Inferior parietal cortex (tissue), 1 donor: Measurements from ENCODE around the gene NDUFA8.
"Not testable (repeated sequence)": the region's sequence is repeated elsewhere in the genome, so short reads cannot be mapped to it uniquely, and the experiment has no call there.

Experiments
- DNase-seq: peaks from one replicate; pipeline ENCODE4 v3.0.0-alpha.2; 2016; ENCODE audit errors: extremely low spot score

Gene NDUFA8

DNA sequence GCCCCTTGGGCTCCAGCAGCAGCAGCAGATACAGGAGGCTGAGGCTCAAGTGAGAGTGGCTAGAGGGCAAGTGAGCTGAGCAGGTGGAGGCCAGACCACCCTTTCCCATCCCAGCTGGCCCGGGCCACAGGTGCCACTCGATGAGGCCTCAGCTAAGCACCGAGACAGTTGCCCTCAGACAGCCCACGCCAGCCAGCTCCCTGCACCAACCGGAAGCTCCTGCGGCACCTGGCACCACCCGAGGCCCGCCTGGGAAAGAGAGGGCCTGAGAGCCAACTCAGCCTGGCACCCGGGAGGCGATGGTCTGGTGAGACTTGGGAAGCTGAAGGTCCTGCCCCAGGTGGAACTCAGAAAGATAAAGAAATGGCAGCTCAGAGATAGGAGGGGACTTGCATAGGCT, 38.2 kb downstream of the NDUFA8 start:
- DNase-seq = no peak

DNA sequence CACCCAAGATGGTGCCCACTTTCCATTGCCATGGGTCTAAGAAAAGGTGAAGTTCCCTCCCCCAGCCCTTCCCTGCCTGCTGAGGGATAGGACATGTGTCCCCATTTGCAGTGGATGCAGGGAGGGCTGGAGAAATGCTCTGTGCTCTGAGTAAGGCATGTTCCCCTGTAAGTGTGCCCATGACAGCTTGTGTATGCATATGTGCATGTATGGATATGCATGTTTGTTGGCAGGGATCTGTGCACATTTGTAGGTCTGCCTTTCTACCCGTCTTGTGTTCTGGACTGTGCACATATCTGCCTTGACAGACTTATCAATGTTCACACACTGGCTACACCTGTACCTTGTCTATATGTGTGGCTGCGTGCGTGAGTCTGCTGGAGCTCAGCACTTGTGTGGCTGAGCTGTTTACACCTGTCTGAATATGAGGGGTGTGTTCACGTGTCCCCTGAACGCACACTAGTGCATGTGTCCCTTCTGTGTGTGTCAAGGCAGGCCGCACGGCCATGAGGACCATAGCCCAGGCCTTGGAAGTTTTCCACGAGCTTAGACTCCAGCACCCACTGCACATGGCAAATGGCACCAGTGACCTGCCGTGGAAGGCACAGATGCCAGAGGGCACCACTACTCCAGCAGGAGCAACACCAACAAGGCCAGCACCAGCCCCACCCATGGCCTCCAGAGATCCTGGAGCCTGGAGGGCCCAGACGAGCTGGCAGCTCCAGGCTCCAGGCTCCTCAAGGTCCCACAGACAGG, 39.1 kb downstream of the NDUFA8 start:
- DNase-seq = no peak

DNA sequence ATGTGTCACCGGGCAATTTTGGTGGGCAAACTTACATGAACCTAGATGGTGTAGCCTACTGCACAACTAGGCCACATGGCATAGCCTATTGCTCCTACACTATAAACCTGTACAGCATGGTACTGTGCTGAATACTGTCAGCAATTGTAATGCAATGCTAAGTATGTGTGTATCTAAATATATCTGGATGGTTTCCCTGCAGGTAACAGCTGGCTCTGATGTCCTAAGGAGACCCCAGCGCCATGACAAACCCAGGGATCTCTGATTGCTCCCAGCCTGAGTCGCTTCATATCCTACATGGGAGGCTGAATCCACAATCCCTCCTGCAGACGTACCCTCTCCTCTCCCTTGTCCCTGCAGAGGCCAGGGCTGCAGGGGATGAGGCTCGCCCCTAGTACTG, 39.9 kb downstream of the NDUFA8 start:
- DNase-seq = no peak

DNA sequence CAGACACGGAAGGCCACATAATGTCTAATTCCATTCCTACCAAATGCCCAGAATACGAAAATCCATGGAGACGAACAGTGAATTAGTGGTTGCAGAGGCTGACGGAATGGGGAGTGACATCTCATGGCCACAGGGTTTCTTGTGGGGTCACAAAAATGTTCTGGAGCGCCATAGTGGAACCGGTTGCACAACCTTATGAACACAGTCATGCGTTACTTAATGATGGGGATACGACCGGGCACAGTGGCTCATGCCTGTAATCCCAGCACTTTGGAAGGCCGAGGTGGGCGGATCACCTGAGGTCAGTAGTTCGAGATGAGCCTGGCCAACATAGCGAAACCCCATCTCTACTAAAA, 40.4 kb downstream of the NDUFA8 start:
- no peak for DNase-seq

DNA sequence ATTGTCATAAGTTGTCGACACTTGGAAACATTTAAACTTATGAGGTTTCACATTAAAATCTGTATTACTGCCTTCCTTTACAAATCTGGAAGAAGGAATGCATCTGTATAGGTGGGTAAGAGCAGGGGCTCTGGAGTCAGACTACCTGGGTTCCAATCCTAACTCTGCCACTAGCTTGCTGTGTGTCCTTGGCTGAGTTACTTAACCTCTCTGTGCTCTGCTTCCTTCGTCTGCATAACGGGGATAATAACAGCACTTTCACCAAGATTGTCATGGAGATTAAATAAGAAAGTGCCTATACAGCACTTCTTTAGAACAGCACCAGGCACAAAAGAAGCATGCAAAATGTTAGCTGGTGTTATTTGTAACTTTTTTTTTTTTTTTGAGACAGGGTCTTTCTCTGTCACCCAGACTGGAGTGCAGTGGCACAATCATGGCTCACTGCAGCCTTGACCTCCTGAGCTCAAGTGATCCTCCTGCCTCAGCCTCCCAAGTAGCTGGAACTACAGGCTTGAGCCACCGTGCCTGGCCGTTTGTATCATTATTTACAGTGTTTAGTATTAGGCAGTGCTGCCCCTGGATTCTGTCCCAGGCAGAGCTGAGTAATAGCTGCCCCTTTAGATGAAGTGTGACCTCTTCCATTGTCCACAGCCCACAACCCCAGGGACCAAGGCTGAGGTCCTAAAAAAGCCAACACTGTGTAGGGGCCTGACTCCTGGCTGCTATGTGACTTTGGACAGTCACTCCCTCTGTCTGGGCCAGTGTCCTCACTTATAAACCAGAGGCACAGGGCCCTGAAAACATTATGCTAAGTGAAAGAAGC, 41.0 kb downstream of the NDUFA8 start:
- no peak for DNase-seq

DNA sequence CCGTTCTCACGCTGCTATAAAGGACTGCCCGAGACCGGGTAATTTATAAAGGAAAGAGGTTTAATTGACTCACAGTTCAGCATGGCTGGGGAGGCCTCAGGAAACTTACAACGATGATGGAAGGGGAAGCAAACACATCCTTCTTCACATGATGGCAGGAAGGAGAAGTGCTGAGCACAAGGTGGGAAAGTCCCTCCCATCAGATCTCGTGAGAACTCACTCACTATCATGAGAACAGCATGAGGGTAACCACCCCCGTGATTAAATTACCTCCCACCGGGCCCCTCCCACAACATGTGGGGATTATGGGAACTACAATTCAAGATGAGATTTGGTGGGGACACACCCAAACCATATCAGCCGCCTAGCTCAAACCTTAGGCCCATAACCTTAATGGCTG, 42.3 kb downstream of the NDUFA8 start:
- DNase-seq = not testable (repeated sequence)

DNA sequence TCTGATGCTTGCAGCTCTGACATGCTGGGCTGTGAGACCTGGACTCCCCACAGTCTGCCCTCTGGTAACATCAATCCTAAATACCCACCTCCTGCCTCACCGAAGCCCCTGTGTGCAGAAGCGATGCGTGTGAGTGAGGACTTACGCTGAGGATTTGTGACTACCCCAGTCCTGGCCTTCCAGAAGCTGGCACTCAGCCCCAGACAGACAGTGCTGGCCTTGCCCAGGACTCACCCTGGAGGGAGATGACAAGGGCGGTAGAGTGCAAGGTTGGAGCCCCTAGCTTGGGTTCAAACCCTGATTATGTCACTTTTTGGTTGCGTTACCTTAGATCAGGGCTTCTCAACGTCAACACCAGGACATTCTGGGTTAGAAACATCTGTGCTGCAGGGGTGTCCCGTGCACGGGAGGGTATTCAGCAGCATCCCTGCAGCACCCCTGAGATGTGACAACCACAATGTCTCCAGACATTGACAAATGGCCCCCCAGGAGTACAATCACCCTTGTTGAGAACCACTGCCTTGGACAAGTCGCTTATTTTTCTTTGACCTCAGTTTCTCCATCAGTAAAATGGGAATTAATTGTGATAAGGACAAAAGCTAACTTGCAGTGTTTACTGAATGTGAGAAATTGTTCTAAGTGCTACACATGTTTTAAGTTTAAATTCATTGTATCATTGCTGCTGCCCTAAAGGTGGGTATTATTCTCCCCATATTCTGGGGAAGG, 43.0 kb downstream of the NDUFA8 start:
- no peak for DNase-seq

DNA sequence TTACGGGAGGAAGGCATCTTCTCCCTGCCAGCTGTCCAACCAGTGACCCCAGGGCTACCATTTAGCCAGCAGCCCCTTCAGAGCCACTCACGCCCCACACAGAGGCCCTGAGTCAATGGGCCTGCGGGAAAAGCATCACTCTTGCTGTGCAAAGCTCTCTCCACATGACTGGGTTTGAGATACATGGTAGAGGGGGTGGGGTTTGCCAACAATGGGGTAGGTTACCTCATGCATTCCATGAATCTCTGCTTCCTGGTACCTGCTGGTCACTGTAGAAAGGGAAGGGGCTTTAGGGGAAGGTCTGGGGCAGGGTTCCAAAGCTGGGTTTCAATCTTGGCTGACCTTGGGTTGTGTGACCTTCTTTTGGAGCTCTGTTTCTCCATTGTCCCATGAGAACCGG, 43.5 kb downstream of the NDUFA8 start:
- DNase-seq = no peak

DNA sequence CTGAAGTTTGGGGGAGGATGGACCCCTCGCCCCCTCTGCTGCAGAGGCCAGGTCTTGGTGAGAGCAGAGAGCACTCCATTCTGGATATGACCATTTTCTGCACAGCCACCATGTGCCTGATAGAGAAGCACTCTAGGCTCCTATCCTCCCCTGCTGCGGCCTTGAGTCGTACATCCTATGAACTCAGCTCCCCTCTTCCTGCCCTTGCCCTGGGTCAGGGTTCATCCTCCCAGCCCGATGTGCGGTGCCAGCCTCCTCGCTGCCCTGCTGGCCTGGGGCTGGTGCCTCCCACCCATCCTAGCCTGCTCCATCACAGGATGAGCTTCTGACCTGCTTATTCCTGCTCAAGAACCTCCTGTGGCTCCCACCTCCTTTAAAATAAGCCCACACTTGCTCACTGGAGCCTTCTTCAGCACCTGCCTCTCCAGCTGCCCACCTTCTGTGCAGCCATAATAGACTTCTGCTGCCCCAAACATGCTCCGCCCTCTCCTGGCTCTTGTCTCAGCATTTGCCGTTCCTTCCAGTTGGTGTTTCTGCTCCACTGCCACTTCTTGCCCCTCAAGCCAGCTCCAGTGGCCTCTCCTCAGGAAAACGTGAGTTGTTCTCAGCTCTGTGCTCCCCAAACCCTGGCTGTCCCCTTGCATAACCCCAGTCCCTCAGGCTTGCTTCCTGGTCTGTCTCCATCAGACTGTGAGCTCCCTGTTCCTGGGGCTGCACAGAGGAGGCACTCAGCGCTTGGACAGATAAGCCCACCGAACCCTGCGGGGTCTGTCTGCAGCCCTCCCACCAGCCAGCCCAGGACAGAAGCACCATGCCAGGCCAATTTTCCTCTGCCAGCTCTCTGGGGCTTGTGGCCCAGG, 44.2 kb downstream of the NDUFA8 start:
- no peak for DNase-seq

DNA sequence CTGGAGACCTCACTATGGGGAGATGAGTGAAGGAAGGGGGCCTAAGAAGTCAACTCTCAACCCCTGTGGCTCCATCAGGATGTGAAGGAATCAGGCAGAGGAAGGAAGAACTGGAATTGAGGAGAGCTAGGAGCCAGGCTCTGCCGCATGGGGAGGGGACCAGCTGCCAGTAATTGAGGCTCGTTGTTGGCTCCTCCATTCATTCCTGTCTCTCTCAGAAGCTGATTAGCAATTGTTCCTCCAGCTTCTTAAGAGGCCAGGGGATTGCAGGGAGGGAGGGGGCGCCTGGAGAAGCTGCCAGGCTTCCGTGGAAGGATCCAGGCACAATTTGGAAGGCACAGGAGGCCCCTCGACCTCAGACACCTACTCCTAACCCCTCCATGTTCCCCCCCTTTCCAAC, 46.0 kb downstream of the NDUFA8 start:
- no peak for DNase-seq

DNA sequence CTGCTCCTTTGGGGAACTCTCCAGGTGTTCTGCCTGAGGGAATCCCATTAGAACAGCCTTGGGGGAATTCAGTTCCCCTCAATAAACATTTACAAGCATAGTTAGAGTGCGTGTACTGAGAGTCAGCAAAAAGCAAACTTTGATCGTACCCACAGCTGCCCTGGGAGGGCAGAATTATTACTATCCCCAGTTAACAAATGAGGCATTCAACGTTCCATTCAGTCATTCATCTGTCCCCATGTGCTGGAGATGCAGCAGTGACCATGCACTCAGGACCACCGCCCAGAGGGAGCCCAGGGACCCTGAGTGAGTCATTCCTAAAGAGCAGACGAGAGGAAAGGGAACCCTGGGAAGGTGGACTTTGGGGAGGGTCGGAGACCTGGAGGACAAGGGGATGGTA, 47.3 kb downstream of the NDUFA8 start:
- DNase-seq = no peak

DNA sequence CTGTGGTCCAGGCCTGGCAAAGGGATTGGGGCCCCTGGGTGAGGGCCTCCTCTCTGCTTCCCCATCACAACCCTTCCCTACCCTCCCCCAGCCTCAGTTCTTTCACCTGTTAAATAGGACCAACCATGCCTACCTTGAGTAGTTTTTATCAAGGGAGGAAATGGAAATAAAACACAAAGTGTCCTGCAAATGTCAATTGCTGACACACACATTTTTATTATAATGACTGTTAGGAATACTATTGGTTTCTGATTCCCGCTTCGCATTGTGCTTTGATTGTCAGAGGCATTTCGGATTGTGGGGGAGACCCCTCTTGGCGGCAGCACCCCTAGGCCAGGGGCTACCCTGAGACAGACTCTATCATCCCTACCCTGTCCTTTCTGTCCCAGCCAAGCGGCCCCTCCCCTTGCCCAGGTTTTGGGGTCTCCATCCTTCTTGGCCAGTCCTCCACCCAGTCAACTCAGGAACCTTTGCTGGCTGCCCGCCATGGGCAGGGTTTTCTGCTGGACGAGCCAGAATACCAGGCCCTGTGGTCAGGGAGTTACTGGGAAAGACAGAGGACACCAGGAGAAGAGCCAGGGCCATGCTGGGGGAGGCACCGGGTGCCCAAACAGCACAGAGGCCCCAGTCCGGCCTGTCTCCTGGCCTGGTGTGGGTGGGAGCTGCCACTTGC, 48.0 kb downstream of the NDUFA8 start:
- no peak for DNase-seq

DNA sequence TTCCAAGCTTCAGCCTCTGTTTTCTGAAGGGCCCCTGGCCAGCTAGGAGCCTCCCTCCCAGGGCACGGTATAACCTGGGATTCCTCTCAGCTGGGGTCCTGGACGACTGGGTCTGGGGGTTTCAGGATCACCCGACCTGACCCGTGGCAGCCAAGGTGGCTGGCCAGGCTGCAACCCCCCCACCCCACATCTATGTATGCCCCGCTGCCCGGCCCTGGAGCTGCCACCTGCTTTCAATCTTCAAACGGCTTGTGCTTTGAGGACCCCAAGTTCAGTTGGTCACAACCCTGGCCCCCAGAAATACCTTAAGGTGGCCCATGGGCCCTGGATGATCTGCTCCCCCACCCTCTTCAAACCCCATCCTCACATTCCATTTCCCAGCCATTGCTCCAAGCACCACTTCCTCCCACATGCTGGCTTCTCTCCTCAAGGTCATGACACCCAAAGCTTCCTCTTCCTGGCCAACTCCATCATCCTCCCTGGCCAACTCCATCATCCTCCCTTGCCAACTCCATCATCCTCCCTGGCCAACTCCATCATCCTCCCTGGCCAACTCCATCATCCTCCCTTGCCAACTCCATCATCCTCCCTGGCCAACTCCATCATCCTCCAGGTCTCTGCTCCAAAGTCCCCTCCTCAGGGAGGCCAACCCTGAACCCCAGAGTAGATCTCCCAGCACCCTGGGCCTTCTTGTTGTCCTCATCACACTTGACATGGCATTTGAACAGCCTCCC, 49.3 kb downstream of the NDUFA8 start:
- DNase-seq = no peak

DNA sequence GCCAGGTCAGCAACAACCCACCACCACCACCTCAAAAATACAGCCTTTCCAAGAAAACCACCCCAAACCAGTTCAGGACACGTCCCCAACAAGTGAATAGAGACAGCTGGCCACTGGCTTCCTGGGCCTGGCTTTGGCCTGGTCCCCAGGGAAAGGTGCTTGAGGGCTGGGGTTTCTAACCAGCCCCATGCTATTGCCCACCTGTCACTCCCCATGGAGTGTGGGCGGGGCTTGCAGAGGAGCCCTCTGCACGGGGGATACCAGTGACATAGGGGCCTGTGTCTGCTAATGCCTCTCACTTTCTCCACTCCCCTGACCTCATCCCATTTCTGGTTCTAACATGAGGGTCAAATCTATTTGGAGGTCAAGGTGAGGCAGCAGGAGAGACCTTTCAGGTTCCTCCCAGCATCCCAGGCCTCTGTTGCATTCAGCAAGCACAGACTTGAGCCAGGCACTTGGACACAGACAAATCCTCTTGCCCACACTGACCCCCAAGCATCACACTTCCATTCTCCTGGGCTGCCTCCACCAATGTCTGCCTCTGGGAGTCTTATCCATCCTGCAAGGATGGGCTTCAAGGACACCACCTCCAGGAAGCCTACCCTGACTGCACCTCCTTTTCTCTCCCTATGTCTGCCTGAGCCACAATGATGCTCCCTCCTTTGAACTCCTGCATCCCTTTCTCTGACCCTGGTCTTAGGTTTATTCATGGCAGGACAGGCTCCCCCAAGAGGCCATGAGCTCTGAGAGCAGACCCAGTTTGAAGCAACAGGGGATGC, 50.4 kb downstream of the NDUFA8 start:
- no peak for DNase-seq

DNA sequence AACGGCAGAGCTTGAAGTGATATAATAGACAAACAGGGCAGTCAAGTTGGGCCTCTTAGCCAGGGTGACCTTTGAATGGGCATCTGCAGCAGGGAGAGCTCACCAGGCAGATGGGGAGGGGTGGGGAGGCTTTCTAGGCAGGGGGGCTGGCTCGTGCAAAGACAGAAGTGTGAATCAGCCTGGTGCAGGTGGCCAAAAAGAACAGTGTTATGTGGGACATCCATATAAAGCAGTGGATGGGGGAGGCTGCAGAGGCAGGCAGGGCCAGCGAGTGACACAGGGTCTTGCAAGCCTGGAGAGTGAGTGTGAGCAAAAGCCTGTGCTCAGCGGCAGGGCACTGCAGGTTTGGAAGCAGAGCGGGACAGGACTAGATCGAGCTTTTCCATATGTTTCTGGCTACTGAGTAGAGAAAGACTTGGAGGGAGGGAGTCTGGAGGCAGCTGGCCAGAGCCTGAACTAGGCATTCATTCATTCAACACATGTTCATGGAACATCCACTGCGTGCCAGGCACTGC, 52.2 kb downstream of the NDUFA8 start:
- DNase-seq = no peak

DNA sequence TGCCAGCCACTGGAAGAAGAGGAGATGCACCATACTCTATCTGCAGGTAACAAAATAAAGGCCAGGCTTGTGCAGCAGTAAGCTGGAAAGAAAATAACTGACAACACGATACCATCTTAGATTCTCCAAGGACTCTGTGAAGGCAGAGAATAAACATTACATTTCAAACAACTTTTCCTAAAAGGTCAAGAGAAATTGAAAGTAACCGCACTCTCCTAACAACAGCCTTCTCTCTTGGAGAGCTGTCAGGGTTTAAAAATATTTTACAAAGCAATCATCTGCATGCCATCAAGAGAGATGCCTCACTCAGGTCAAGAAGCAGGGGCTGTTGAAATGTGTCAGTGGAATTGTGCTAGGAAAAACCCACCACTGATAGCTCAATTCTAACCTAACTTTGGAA, 53.0 kb downstream of the NDUFA8 start:
- DNase-seq = no peak

DNA sequence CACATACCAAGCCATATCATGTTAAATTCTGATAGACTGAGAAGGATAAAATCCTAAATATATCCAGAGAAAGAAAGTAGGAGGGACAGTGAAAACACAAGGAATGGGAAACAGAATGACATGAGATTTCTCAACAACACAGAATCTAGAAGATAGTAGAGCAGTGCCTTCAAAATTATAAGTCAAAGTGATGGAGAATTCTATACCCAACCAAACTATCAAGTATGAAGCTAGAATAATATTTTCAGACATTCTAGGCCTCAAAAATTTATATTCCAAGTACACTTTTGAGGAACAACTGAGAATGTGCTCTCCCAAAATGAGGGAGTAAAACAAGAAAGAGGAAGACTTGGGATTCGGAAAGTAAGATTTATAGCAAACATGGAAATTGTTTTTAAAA, 55.6 kb downstream of the NDUFA8 start:
- DNase-seq = no peak

DNA sequence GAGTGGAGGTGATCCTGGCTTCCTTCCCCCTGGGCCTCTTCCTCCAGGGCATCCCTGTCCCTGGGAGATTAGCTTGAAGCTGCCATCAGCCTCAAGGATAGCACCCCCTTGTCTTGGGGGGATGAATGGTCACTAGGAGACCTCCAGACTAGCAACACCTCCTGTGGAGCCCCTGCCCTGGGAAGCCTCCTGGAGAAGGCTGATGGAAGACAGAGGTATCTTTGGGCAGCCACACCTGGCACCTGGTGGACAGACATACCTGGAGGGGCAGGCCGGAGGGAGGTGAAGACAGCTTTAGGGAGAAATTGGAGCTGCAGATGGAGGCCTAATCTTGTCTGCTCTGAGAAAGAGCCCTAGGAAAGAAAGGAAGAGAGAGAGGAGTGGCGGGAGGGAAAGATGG, 57.4 kb downstream of the NDUFA8 start:
- DNase-seq = no peak

DNA sequence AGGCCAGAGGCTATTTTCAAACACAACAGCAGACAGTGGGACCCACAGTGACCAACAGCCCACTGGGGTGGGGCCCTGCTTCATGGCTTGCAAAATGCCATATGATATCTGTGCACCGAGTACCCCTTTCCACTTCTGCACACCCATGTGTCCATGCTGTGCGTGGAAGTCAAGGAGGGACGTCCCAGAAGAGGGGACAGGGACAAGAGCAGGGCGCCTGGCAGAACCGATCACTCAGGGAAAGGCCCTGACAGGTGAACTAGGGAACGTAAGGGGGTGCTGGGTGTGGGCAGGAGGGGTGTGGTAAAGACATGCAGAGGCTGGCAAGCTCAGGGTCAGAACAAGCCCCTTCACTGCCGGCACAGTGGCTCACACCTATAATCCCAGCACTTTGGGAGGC, 58.8 kb downstream of the NDUFA8 start:
- DNase-seq = no peak
